CD4-positive, alpha-beta T cell treated with Interleukin-4 for 1 hour (primary cell): Measurements from ENCODE around the gene CAB39.

Experiments
- DNase-seq, 2 donors: peaks; one replicate each; pipeline ENCODE4 v3.0.0-alpha.2; 2020 to 2022

The CAB39 gene

DNA sequence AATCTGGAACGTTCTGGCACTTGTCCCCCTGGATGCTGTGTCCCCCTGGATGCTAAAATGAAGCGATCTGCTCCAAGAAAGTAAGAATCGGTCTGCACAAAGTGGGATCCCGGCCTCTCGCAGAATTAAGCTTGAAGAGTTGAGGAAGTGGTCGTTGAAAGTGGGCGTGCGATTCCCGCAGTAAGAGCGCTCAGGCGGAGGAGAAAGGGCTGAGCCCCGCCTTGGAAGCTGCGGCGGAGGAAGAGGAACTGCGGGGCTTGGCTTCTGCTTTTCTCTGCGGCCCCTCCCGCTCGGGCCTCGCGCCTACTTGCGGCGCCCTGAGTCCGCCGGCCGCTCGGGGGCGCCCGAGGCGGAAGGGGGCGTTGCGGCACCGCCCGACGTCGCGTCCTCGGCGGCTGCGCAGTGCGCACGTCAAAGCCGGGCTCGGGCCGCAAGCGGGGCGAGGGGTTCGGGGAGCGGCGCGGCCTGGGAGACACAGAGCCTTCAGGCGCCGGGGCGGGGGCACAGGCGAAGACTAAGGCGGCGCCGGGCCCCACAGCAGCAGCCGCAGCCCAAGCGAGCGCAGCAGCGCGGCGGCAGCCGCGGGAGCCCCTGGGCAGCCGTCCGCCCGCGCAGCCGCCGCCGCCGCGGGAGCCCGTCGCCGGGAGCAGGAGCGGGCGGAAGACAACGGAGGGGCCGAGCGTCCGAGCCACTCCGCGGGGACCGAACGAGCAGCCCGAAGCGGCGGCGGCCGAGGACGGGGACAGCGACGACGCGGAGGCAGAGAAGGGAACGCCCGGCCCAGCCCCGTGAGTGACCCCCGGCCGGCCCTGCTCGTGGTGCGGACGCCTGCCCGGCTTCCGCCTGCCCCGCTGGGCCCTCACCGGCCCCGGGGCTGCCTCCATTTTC is at the start of gene CAB39:
Gene CAB39, plus strand, starts transcription at position 400 of the 888 bp plus-strand sequence. CDS start 47,160 bp downstream, outside the sequence.
- peak; percentile 89 to 90 for DNase-seq

GRCh38 chr2:230664128-230664527 is 48.5 kb upstream of the CAB39 start:
- DNase-seq = no peak

GRCh38 chr2:230664844-230665243 is 47.8 kb upstream of the CAB39 start:
- no peak for DNase-seq

DNA sequence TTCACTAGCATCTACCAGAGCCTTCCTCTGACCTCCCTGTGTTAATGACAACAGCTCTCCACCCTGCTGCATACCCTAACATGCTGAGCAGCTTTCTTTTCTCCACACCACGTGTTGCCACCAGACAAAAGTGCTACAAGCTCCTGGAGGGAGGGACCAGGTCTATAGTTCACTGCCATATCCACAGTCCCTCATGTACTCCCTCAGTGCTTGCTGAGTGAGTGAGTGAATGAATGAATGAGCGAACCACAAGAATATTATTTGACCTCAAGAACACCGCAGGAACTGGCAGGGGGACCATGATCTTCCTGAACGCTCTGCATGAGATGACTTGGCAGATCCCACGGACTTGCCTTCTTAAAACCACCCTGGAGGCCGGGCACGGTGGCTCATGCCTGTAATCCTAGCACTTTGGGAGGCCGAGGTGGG is 47.4 kb upstream of the CAB39 start:
- DNase-seq = no peak

- DNase-seq = no peak
Measured at GRCh38 chr2:230666446-230666845, 46.2 kb upstream of the CAB39 start.

GRCh38 chr2:230666885-230667712 is 45.5 kb upstream of the CAB39 start:
- DNase-seq = peak in 1 of 2 donors; percentile 52

DNA sequence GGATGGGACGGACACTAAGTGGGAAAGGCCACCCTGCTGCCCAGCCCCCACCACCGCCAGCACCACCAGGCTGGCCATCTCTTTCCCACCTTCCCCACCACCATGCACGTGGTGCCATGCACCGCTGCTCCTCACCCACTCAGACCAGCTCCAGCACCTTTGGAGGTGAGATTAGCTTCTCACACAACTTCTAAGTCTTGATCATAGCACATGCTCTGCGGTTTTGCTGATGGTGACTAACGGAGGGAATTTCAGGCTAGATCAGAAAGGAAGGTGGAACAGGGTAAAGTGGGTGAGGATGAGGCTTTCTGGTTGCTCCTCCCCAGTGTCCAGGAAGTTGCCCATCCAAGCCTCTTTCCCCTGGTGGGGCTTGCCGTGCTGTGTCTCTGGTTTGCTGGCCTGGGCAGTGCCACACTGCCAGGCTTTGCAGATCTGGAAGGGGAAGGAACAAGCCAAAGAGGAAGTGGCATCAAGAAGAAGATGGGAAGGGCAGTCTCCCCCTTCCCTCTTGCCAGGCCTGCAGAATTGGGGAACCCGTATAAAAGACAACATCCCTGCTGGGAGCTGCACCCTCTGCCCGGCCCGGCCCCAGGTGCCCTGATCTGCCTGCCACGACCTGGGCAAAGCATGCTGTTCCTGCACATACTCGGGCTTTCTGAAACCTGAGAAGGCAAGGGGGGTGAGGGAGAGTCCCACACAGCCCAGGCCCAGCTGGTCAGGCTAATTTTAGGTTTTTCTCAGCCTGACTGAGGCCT is 44.3 kb upstream of the CAB39 start:
- DNase-seq = peak in 1 of 2 donors; percentile 49

GRCh38 chr2:230668939-230669303 is 43.7 kb upstream of the CAB39 start:
- no peak for DNase-seq

DNA sequence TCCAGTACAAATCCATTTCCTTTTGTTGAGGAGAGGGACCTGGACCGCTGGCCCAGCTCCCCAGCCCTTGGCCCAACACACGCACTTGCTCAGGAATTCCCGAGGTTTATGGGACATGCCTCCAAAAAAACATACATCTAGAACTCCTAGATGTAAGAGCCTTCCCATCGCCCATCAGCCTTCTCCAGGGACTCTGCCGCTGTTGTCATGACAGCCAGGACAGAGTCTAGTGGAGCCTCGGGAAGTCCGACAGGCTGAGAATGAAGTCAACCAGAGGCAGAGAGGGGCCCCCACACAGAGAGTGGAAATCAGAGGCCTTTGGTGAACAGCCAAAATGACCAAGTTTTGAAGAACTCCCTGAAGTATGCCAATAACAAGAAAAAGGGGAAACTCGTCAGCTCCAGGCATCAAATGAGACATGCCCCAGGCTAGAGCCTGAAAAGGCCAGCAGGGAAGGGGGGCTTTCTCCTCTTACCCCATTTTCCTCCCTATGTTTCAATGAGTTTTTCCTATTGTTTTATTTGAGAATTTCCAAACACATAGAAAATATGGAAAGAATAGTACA is 43.2 kb upstream of the CAB39 start:
- DNase-seq = no peak

- no peak for DNase-seq
Measured at GRCh38 chr2:230671117-230671516, 41.5 kb upstream of the CAB39 start.

DNA sequence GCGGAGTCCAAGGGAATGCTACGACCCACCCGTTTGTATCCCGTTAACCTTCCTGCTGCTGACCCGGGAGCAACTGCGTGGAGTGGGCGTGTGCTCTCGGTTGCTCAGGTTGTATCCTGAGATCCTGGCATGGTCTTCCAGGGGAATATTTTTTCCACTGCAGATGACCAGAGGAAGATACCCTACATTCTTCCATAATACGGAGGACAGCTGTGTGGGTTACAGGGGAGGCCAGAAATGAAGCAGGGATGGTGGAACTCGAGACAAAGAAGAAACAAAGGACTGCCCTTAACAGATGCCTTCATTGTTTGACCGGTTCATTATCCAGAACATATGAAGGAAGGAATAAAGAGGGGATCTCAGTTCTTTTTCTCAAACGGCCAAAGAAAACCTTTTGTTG is 39.8 kb upstream of the CAB39 start:
- DNase-seq = no peak

GRCh38 chr2:230674401-230674800 is 38.2 kb upstream of the CAB39 start:
- no peak for DNase-seq

- DNase-seq = no peak
Measured at GRCh38 chr2:230674966-230675672, 37.5 kb upstream of the CAB39 start.

DNA sequence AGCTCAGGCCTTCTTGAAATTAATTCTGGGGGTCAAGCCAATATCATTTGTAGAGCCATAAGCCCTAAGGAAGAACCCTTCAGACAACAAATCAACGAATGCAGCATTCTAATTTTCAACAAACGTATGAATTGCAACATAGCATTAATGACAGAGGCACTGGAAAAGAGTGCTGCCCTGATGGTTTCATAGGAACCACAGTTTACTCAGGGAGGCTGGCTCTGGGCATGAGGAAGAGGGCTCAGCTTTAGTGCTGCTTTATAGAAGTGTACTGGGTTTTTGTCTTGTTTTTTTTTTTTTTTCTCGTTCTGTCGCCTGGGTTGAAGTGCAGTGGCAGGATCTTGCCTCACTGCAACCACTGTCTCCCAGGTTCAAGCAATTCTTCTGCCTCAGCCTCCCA is 36.1 kb upstream of the CAB39 start:
- DNase-seq = no peak

GRCh38 chr2:230677201-230677946 is 35.3 kb upstream of the CAB39 start:
- DNase-seq = no peak

DNA sequence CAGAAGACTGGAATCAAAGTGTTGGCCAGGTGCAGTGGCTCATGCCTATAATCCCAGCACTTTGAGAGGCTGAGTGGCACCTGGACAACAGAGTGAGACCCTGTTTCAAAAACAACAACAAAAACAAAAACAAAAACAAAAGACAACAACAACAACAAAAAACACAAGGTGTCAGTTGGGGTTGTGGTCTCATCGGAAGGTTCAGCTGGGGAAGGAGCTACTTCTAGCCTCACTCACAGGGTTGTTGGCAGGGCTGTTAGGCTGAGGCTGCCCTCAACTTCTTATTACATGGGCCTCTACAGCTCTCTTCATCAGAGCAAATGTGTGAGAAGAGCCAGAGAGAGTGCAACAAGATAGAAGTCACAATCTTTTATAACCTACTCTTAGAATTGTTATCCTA is 34.6 kb upstream of the CAB39 start:
- DNase-seq = no peak

GRCh38 chr2:230678451-230678850 is 34.2 kb upstream of the CAB39 start:
- DNase-seq = no peak

DNA sequence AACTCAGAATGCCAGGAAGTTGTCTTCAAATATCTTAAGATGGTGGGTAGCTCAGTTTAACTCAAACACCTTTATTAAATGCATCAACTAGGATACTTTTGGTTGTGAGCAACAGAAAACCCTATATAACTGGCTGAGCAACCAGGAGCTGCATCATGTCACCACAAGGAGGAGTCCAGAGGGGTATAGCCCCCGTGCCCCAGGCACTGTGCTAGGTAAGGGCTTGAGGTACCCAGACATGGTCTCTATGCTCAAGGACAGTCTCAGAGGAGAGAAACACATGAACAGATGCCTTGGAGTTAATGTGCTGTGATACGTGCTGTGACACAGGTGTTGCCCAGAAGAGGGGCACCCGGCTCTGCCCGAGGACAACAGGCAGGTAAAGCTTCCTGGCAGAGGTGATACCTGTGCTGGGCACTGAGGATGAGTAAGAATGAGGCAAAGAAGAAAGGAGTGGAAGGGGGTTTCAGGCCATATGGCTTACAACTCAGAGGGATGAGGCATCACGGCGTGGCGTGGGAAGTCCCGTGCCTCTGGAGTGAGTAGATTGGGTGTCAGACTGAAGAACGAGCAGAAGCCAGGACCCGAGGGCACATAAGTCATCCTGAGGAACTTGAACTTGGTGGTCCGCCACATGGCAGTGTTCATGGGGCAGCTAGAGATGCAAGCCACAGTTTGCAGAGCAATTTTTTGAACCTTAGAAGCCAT is 32.0 kb upstream of the CAB39 start:
- no peak for DNase-seq

DNA sequence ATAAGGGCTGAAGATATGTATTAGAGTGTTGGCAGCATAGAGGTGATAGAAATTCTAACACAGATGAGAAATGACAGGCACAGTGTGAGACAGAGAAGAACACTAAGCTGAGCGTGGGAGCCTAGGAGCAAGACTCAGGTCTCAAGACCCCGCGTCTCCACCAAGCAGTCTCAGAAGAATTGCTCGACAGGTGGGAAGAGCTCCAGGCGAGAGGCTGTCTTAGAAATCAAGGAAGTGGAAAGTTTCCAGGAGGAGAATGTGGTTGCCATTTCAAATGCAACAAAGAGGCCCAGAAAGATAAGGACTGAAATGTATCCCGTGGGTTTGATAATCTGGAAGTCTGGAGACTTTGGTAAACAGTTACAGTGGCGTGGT is 31.5 kb upstream of the CAB39 start:
- no peak for DNase-seq

DNA sequence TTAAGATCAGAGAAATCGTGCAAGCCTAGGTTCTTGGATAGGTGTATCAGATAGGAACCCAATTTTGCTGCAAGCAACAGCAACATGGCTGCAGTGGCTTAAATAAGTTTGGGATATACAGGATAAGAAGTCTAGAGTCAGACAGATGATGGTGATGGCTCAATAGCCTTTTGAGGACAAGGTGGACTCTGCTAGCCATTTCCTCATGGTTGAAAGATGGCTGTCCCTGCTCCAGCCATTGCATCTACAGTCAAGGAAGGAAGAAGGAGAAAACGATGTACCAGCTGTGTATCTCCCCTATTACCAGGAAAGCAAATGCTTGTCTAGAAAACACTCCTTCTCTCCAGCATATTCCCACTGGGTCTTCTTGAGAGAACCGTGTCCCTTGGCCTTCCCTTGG is 30.1 kb upstream of the CAB39 start:
- no peak for DNase-seq
